ENCODE measurements around the gene GADD45B. TPM values are rescaled to one million over a fixed set of nuclear protein-coding genes. Genes with fewer than 3 reads are reported as not detected.
A peak's percentile ranks its signal among the peaks of the same experiment; 100 is the strongest.
"Not testable (repeated sequence)": the region's sequence is repeated elsewhere in the genome, so short reads cannot be mapped to it uniquely, and the experiment has no call there.

Gene GADD45B
- polyA plus RNA-seq, 2 donors, result 37.6 to 62.6 TPM

GRCh38 chr19:2493448-2493847 lies 17.5 kb downstream of the GADD45B start:
- not testable (repeated sequence) for H3K9me3 ChIP-seq (ENCODE audit: control insufficient read depth in 2 of 2, insufficient read depth in 1 of 2, low read depth in 1 of 2, low read length in 1 of 2); H3K27ac ChIP-seq (ENCODE audit: low read depth in 2 of 2, low read length in 1 of 2); H3K4me3 ChIP-seq (ENCODE audit: low read depth in 1 of 2, low read length in 2 of 2); H3K36me3 ChIP-seq (ENCODE audit: control insufficient read depth in 2 of 2, insufficient read depth in 2 of 2, low read length in 1 of 2); H3K27me3 ChIP-seq (ENCODE audit: control insufficient read depth in 1 of 2, insufficient read depth in 2 of 2, low read length in 2 of 2)
- H3K4me1 ChIP-seq (ENCODE audit: control insufficient read depth in 2 of 2, insufficient read depth in 2 of 2, low read length in 1 of 2), result peaks cover 19 to 32% of the 10 kb centered on the region in 2 donors
- 82 to 84% methylated on average over 14 of the region's 14 CpGs for WGBS, 2 donors

- Histone ChIP-seq H3K4me1 (ENCODE audit: control insufficient read depth in 2 of 2, insufficient read depth in 2 of 2, low read length in 1 of 2) (peaks cover 21 to 34% of the 10 kb centered on the region in 2 donors), H3K9me3 (ENCODE audit: control insufficient read depth in 2 of 2, insufficient read depth in 1 of 2, low read depth in 1 of 2, low read length in 1 of 2) (no peaks in the 10 kb centered on the region), H3K27ac (ENCODE audit: low read depth in 2 of 2, low read length in 1 of 2) (peak overlapping the region; percentile 53 to 80), H3K4me3 (ENCODE audit: low read depth in 1 of 2, low read length in 2 of 2) (no peak overlapping the region), H3K36me3 (ENCODE audit: control insufficient read depth in 2 of 2, insufficient read depth in 2 of 2, low read length in 1 of 2) (no peaks in the 10 kb centered on the region), H3K27me3 (ENCODE audit: control insufficient read depth in 1 of 2, insufficient read depth in 2 of 2, low read length in 2 of 2) (no peaks in the 10 kb centered on the region)
- WGBS, 2 donors, result 35 to 44% methylated on average over 21 of the region's 21 CpGs
These were observed 18.1 kb downstream of the GADD45B start for GRCh38 chr19:2494084-2494446.

- peaks cover 18 to 33% of the 10 kb centered on the region in 2 donors for H3K4me1 ChIP-seq (ENCODE audit: control insufficient read depth in 2 of 2, insufficient read depth in 2 of 2, low read length in 1 of 2)
- no peaks in the 10 kb centered on the region for H3K27me3 ChIP-seq (ENCODE audit: control insufficient read depth in 1 of 2, insufficient read depth in 2 of 2, low read length in 2 of 2)
- H3K27ac ChIP-seq (ENCODE audit: low read depth in 2 of 2, low read length in 1 of 2), result peak overlapping the region; percentile 80 to 88
- no peaks in the 10 kb centered on the region for H3K9me3 ChIP-seq (ENCODE audit: control insufficient read depth in 2 of 2, insufficient read depth in 1 of 2, low read depth in 1 of 2, low read length in 1 of 2)
- peak overlapping the region; percentile 44 to 56 for H3K4me3 ChIP-seq (ENCODE audit: low read depth in 1 of 2, low read length in 2 of 2)
- H3K36me3 ChIP-seq (ENCODE audit: control insufficient read depth in 2 of 2, insufficient read depth in 2 of 2, low read length in 1 of 2), result no peaks in the 10 kb centered on the region
- 4 to 6% methylated on average over 72 of the region's 72 CpGs for WGBS, 2 donors
These were observed 18.7 kb downstream of the GADD45B start for GRCh38 chr19:2494447-2495129.

GRCh38 chr19:2495130-2495641 lies 19.3 kb downstream of the GADD45B start:
- H3K27ac ChIP-seq (ENCODE audit: low read depth in 2 of 2, low read length in 1 of 2), result peak overlapping the region; percentile 80 to 88

GRCh38 chr19:2495651-2496316 lies 19.9 kb downstream of the GADD45B start:
- Histone ChIP-seq H3K36me3 (ENCODE audit: control insufficient read depth in 2 of 2, insufficient read depth in 2 of 2, low read length in 1 of 2) (no peaks in the 10 kb centered on the region), H3K4me3 (ENCODE audit: low read depth in 1 of 2, low read length in 2 of 2) (peak overlapping the region in 1 of 2 donors; percentile 44), H3K4me1 (ENCODE audit: control insufficient read depth in 2 of 2, insufficient read depth in 2 of 2, low read length in 1 of 2) (peaks cover 14 to 27% of the 10 kb centered on the region in 2 donors), H3K27me3 (ENCODE audit: control insufficient read depth in 1 of 2, insufficient read depth in 2 of 2, low read length in 2 of 2) (no peaks in the 10 kb centered on the region), H3K9me3 (ENCODE audit: control insufficient read depth in 2 of 2, insufficient read depth in 1 of 2, low read depth in 1 of 2, low read length in 1 of 2) (no peaks in the 10 kb centered on the region), H3K27ac (ENCODE audit: low read depth in 2 of 2, low read length in 1 of 2) (peak overlapping the region; percentile 80 to 88)
- WGBS, 2 donors, result 22 to 23% methylated on average over 15 to 16 of the region's 16 CpGs

More at GRCh38 chr19:2495130-2495641, 19.3 kb downstream of the GADD45B start:
- H3K4me1 ChIP-seq (ENCODE audit: control insufficient read depth in 2 of 2, insufficient read depth in 2 of 2, low read length in 1 of 2), result peaks cover 17 to 30% of the 10 kb centered on the region in 2 donors
- no peaks in the 10 kb centered on the region for H3K9me3 ChIP-seq (ENCODE audit: control insufficient read depth in 2 of 2, insufficient read depth in 1 of 2, low read depth in 1 of 2, low read length in 1 of 2)
- peak overlapping the region; percentile 44 to 56 for H3K4me3 ChIP-seq (ENCODE audit: low read depth in 1 of 2, low read length in 2 of 2)
- H3K36me3 ChIP-seq (ENCODE audit: control insufficient read depth in 2 of 2, insufficient read depth in 2 of 2, low read length in 1 of 2), result no peaks in the 10 kb centered on the region
- no peaks in the 10 kb centered on the region for H3K27me3 ChIP-seq (ENCODE audit: control insufficient read depth in 1 of 2, insufficient read depth in 2 of 2, low read length in 2 of 2)
- 1% methylated on average over 25 to 26 of the region's 26 CpGs for WGBS, 2 donors

- 93% methylated on average over 10 of the region's 10 CpGs for WGBS, 2 donors
- Histone ChIP-seq H3K9me3 (ENCODE audit: control insufficient read depth in 2 of 2, insufficient read depth in 1 of 2, low read depth in 1 of 2, low read length in 1 of 2) (no peaks in the 10 kb centered on the region), H3K27me3 (ENCODE audit: control insufficient read depth in 1 of 2, insufficient read depth in 2 of 2, low read length in 2 of 2) (no peaks in the 10 kb centered on the region), H3K27ac (ENCODE audit: low read depth in 2 of 2, low read length in 1 of 2) (no peak overlapping the region), H3K4me3 (ENCODE audit: low read depth in 1 of 2, low read length in 2 of 2) (no peak overlapping the region), H3K36me3 (ENCODE audit: control insufficient read depth in 2 of 2, insufficient read depth in 2 of 2, low read length in 1 of 2) (no peaks in the 10 kb centered on the region), H3K4me1 (ENCODE audit: control insufficient read depth in 2 of 2, insufficient read depth in 2 of 2, low read length in 1 of 2) (peaks cover 8 to 24% of the 10 kb centered on the region in 2 donors)
These were observed 21.3 kb downstream of the GADD45B start for GRCh38 chr19:2497186-2497585.

GRCh38 chr19:2500156-2500555 lies 24.2 kb downstream of the GADD45B start:
- 87 to 90% methylated on average over 13 of the region's 13 CpGs for WGBS, 2 donors
- Histone ChIP-seq H3K4me1 (ENCODE audit: control insufficient read depth in 2 of 2, insufficient read depth in 2 of 2, low read length in 1 of 2) (peaks cover 6 to 19% of the 10 kb centered on the region in 2 donors), H3K27ac (ENCODE audit: low read depth in 2 of 2, low read length in 1 of 2) (no peak overlapping the region), H3K4me3 (ENCODE audit: low read depth in 1 of 2, low read length in 2 of 2) (no peak overlapping the region), H3K36me3 (ENCODE audit: control insufficient read depth in 2 of 2, insufficient read depth in 2 of 2, low read length in 1 of 2) (no peaks in the 10 kb centered on the region), H3K9me3 (ENCODE audit: control insufficient read depth in 2 of 2, insufficient read depth in 1 of 2, low read depth in 1 of 2, low read length in 1 of 2) (no peaks in the 10 kb centered on the region), H3K27me3 (ENCODE audit: control insufficient read depth in 1 of 2, insufficient read depth in 2 of 2, low read length in 2 of 2) (no peaks in the 10 kb centered on the region)

GRCh38 chr19:2500841-2501261 lies 24.9 kb downstream of the GADD45B start:
- no peaks in the 10 kb centered on the region for H3K36me3 ChIP-seq (ENCODE audit: control insufficient read depth in 2 of 2, insufficient read depth in 2 of 2, low read length in 1 of 2)
- peak overlapping the region in 1 of 2 donors; percentile 25 for H3K27ac ChIP-seq (ENCODE audit: low read depth in 2 of 2, low read length in 1 of 2)
- no peaks in the 10 kb centered on the region for H3K9me3 ChIP-seq (ENCODE audit: control insufficient read depth in 2 of 2, insufficient read depth in 1 of 2, low read depth in 1 of 2, low read length in 1 of 2)
- H3K27me3 ChIP-seq (ENCODE audit: control insufficient read depth in 1 of 2, insufficient read depth in 2 of 2, low read length in 2 of 2), result no peaks in the 10 kb centered on the region
- WGBS, 2 donors, result 53 to 57% methylated on average over 12 of the region's 12 CpGs
- peaks cover 3 to 16% of the 10 kb centered on the region in 2 donors for H3K4me1 ChIP-seq (ENCODE audit: control insufficient read depth in 2 of 2, insufficient read depth in 2 of 2, low read length in 1 of 2)
- H3K4me3 ChIP-seq (ENCODE audit: low read depth in 1 of 2, low read length in 2 of 2), result no peak overlapping the region

GRCh38 chr19:2503521-2504109 lies 27.7 kb downstream of the GADD45B start:
- Histone ChIP-seq H3K4me1 (ENCODE audit: control insufficient read depth in 2 of 2, insufficient read depth in 2 of 2, low read length in 1 of 2) (peaks cover 3 to 13% of the 10 kb centered on the region in 2 donors), H3K27me3 (ENCODE audit: control insufficient read depth in 1 of 2, insufficient read depth in 2 of 2, low read length in 2 of 2) (no peaks in the 10 kb centered on the region), H3K27ac (ENCODE audit: low read depth in 2 of 2, low read length in 1 of 2) (peak overlapping the region in 1 of 2 donors; percentile 82), H3K36me3 (ENCODE audit: control insufficient read depth in 2 of 2, insufficient read depth in 2 of 2, low read length in 1 of 2) (no peaks in the 10 kb centered on the region), H3K4me3 (ENCODE audit: low read depth in 1 of 2, low read length in 2 of 2) (no peak overlapping the region), H3K9me3 (ENCODE audit: control insufficient read depth in 2 of 2, insufficient read depth in 1 of 2, low read depth in 1 of 2, low read length in 1 of 2) (no peaks in the 10 kb centered on the region)
- 27 to 31% methylated on average over 21 of the region's 21 CpGs for WGBS, 2 donors

Data from esophagus (tissue), 2 donors.